GM18519 (cell line): ENCODE data around the gene PPP1R36.

Experiments used
- ATAC-seq: cut with Tn5 transposase; IDR thresholded peaks from one replicate; pipeline ENCODE4 v1.9.1; 2021; ENCODE audit warnings: mild to moderate bottlenecking, moderate library complexity; ENCODE audit not compliant: unreplicated experiment, low FRiP score

The PPP1R36 gene

DNA sequence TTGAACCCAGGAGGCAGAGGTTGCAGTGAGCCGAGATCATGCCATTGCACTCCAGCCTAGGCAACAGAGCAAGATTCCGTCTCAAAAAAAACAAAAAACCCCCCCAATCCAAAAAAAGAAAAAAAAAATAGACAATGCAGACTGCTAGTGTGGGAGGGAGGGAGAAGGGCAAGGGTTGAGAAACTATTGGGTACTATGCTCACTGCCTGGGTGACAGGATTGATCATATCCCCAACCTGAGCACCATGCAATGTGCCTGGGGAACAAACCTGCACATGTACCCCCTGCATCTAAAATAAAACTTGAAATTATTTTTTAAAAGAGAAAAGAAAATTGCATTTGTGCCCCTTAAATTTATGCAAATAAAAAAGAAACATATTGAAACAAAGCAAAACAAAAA is 88.9 kb downstream of the PPP1R36 start:
- no peak for ATAC-seq
